A673 (cell line): ENCODE results near the gene DENND6A. TPM values are rescaled to one million over a fixed set of nuclear protein-coding genes. Genes with fewer than 3 reads are reported as not detected.

Experiments
- Bru-seq: library from RNA; stranded (reverse); fragments of 400-500 nt; gene quantifications from one replicate; lab custom pipeline; 2021; lab: Mats Ljungman, UMichigan
- BruChase-seq, 2 experiments: library from RNA; stranded (reverse); fragments of 400-500 nt; gene quantifications; one replicate each; lab custom pipeline; 2021; lab: Mats Ljungman, UMichigan
- BruUV-seq: library from RNA; stranded (reverse); fragments of 400-500 nt; replicated peaks from 2 replicates; lab custom pipeline; 2021; lab: Mats Ljungman, UMichigan
- CTCF ChIA-PET: fragments of 300-600 bp; sonication (Branson Sonifier 250); formaldehyde crosslinking; loops from one replicate; lab custom pipeline; 2022; ENCODE audit warnings: antibody characterized with exemption; lab: Charles Lee
- POLR2A ChIA-PET: fragments of 300-600 bp; sonication (Branson Sonifier 250); formaldehyde crosslinking; loops from one replicate; lab custom pipeline; 2022; ENCODE audit warnings: antibody characterized with exemption; ENCODE audit not compliant: low non-redundant PET; lab: Charles Lee
- DNase-seq: peaks from one replicate; pipeline ENCODE4 v3.0.0-alpha.2; 2015; ENCODE audit warnings: low spot score
- H3K27ac ChIP-seq: fragments of 200-600 bp; sonication (generic); 2 replicates; pipeline ENCODE4 v1.5.1; 2016; ENCODE audit warnings: mixed run types, low read depth, mild to moderate bottlenecking, mixed read lengths, antibody characterized with exemption, low read length; ENCODE audit not compliant: poor library complexity, severe bottlenecking
- H3K27me3 ChIP-seq: fragments of 200-600 bp; sonication (generic); replicated peaks from 2 replicates; pipeline ENCODE4 v1.6.1; 2017; ENCODE audit warnings: mixed run types, low read depth, mild to moderate bottlenecking, mixed read lengths, antibody characterized with exemption, low read length; ENCODE audit not compliant: insufficient read depth, poor library complexity
- H3K36me3 ChIP-seq: fragments of 200-600 bp; sonication (generic); 2 replicates; pipeline ENCODE4 v1.6.1; 2016; ENCODE audit warnings: mixed run types, mild to moderate bottlenecking, mixed read lengths, antibody characterized with exemption, low read length; ENCODE audit not compliant: insufficient read depth, poor library complexity, severe bottlenecking
- H3K4me1 ChIP-seq: fragments of 200-600 bp; sonication (generic); 2 replicates; pipeline ENCODE4 v1.6.1; 2017; ENCODE audit warnings: mixed run types, mild to moderate bottlenecking, mixed read lengths, antibody characterized with exemption, low read length; ENCODE audit not compliant: insufficient read depth, poor library complexity, severe bottlenecking
- H3K4me3 ChIP-seq: fragments of 200-600 bp; sonication (generic); 2 replicates; pipeline ENCODE4 v1.5.1; 2016; ENCODE audit warnings: low read depth, mixed run types, mild to moderate bottlenecking, mixed read lengths, low read length; ENCODE audit not compliant: poor library complexity, severe bottlenecking
- H3K9me3 ChIP-seq: fragments of 200-600 bp; sonication (generic); 2 replicates; pipeline ENCODE4 v1.6.1; 2016; ENCODE audit warnings: mixed run types, low read depth, mild to moderate bottlenecking, mixed read lengths, antibody characterized with exemption, low read length; ENCODE audit not compliant: poor library complexity, severe bottlenecking
- EZH2 ChIP-seq: fragments of 200-600 bp; sonication (generic); IDR thresholded peaks from 2 replicates; pipeline ENCODE4 v1.6.1; 2017; ENCODE audit warnings: borderline replicate concordance, low read depth, mild to moderate bottlenecking, mixed read lengths, antibody characterized with exemption, low read length; ENCODE audit not compliant: poor library complexity, severe bottlenecking
- intact Hi-C: fragments of 100-400 bp; cut with micrococcal nuclease; formaldehyde crosslinking; loops from one replicate; pipeline ENCODE4 v1.10.0; 2022; ENCODE audit not compliant: unreplicated experiment
- long read RNA-seq: library from polyadenylated mRNA; stranded (forward); transcript quantifications from one replicate; pipeline ENCODE4 v2.0.0, GENCODE V29; 2022
- total RNA-seq: library from RNA; stranded (reverse); gene quantifications from 2 replicates; pipeline ENCODE4 v1.2.3, GENCODE V29; 2021
- TF ChIP-seq, protein P1 (sequence below): fragments of 300-800, 200-600 bp; sonication (generic); conservative IDR thresholded peaks from 2 replicates; pipeline ENCODE4 v1.5.1; 2017; ENCODE audit warnings: low read depth, mild to moderate bottlenecking, antibody characterized with exemption, low read length, moderate library complexity, mixed read lengths

DENND6A gene, protein sequence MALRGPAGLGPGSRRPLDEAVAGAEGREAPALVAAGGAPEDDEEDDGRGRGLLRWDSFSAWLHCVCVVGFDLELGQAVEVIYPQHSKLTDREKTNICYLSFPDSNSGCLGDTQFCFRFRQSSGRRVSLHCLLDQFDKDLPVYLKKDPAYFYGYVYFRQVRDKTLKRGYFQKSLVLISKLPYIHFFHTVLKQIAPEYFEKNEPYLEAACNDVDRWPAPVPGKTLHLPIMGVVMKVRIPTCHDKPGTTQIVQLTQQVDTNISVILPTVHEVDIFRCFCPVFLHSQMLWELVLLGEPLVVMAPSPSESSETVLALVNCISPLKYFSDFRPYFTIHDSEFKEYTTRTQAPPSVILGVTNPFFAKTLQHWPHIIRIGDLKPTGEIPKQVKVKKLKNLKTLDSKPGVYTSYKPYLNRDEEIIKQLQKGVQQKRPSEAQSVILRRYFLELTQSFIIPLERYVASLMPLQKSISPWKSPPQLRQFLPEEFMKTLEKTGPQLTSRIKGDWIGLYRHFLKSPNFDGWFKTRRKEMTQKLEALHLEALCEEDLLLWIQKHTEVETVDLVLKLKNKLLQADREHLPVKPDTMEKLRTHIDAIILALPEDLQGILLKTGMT
- total RNA-seq (22.1 and 22.5 TPM in 2 replicates), Bru-seq, nascent RNA (percentile 78 among the genes with signal in this experiment), BruChase-seq, experiment 1, labeled RNA remaining after a 2-hour chase (percentile 79 among the genes with signal in this experiment), BruChase-seq, experiment 2, labeled RNA remaining after a 6-hour chase (percentile 77 among the genes with signal in this experiment)
- long read RNA-seq, partial matches to known transcripts = 2 of 14 reads
- long read RNA-seq, other reads (novel, unspliced or antisense) = 11 of 14 reads

DNA sequence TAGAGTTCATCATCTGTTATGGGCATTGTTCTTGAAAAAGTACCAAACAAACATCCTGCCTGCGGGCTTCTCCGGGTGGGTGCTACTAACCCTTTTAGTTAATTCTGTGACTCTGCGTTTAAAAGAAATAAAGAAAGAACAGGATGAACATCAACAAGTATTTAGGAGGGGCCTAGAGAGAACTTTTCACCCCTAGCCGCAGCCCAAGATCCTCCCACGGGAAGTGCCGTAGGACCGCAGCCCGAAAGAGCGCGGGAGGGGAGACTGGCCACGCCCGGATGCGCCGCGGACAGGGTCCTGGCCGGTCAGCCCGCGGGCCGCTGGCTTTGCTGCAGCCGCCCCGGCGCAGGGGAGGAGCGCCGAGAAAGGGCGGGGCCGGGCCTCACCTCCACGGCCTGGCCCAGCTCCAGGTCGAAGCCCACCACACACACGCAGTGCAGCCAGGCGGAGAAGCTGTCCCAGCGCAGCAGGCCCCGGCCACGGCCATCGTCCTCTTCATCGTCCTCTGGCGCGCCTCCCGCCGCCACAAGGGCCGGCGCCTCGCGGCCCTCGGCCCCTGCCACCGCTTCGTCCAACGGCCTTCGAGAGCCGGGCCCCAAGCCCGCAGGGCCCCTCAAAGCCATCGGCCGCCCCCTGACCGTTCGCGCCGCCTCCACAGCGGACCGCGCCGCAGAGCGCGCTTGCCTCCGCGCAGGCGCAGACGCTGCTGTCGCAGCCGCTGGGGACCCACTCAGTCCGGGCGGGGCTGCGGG lies at the start of gene DENND6A:
Gene DENND6A (minus strand): TSS at position 682 of the 752 bp plus-strand sequence. CDS start 59 bp downstream, at position 623.
- POLR2A ChIA-PET = interaction anchor here (0.6 kb wide), 1 partner anchor 70 kb away, joined by 7 read pairs; no protein-coding TSS in a partner anchor

DNA sequence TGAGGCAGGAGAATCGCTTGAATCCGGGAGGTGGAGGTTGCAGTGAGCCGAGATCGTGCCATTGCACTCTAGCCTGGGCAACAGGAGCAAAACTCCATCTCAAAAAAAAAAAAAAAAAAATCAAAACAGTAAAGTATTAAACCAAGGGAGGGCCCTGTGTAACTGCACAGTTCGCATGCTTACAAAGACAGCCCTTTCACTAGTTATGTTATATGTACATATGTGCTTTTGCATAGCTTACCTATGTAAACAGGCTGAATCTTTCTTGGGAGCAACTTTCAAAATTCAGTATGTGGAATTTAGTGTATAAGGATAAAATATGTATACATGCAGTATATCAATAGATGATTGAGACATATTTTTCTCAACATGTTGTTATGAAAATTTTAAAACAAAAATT lies 47.1 kb upstream of the DENND6A start:
- no peak overlapping the region for H3K27ac ChIP-seq
- H3K4me3 ChIP-seq = no peak overlapping the region
- no peak for TF ChIP-seq EZH2
- TF ChIP-seq, protein P1, sequence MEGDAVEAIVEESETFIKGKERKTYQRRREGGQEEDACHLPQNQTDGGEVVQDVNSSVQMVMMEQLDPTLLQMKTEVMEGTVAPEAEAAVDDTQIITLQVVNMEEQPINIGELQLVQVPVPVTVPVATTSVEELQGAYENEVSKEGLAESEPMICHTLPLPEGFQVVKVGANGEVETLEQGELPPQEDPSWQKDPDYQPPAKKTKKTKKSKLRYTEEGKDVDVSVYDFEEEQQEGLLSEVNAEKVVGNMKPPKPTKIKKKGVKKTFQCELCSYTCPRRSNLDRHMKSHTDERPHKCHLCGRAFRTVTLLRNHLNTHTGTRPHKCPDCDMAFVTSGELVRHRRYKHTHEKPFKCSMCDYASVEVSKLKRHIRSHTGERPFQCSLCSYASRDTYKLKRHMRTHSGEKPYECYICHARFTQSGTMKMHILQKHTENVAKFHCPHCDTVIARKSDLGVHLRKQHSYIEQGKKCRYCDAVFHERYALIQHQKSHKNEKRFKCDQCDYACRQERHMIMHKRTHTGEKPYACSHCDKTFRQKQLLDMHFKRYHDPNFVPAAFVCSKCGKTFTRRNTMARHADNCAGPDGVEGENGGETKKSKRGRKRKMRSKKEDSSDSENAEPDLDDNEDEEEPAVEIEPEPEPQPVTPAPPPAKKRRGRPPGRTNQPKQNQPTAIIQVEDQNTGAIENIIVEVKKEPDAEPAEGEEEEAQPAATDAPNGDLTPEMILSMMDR = no peak
- BruUV-seq = no TSS peak
- intact Hi-C loops = no loop called here
- no peaks in the 10 kb centered on the region for H3K9me3 ChIP-seq
- ChIA-PET POLR2A (no interaction called here), CTCF (no interaction called here)
- DNase-seq = no peak
- H3K36me3 ChIP-seq = no peaks in the 10 kb centered on the region
- H3K27me3 ChIP-seq = no peaks in the 10 kb centered on the region
- H3K4me1 ChIP-seq = no peaks in the 10 kb centered on the region

More for the DNA sequence above, at the start of gene DENND6A:
- Histone ChIP-seq H3K4me1 (no peaks in the 10 kb centered on the region), H3K27me3 (no peaks in the 10 kb centered on the region), H3K36me3 (no peaks in the 10 kb centered on the region), H3K4me3 (peak within 1 kb of the TSS; percentile 75), H3K9me3 (no peaks in the 10 kb centered on the region), H3K27ac (peak within 1 kb of the TSS; percentile 83)
- no peak for TF ChIP-seq EZH2
- TF ChIP-seq, protein P1 = no peak
- BruUV-seq = no TSS peak
- CTCF ChIA-PET = no interaction called here
- DNase-seq = peak; percentile 92
- intact Hi-C loops = no loop called here

DNA sequence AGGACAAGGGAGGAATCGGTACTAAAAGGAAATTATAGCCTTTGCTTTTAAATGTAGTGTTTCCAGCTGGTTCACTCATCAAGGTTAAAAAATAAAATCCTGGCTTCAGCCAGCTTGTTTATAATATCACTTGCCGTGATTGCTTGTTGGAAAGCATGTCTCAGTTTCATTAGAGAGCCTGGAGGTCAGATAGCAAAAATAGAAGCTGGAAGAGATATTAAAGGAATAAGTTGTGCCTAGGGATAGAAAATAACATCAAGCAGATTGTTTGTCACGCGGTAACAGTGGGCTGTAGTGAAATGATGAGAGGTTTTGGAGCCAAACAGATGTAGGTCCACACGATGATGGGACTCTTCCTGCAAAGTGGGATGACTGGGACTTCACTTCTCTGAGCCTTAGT lies 45.5 kb upstream of the DENND6A start:
- POLR2A ChIA-PET = no interaction called here
- no peaks in the 10 kb centered on the region for H3K9me3 ChIP-seq
- intact Hi-C loops = no loop called here
- H3K27me3 ChIP-seq = no peaks in the 10 kb centered on the region
- no peaks in the 10 kb centered on the region for H3K36me3 ChIP-seq
- no TSS peak for BruUV-seq
- H3K27ac ChIP-seq = no peak overlapping the region
- H3K4me3 ChIP-seq = no peak overlapping the region
- H3K4me1 ChIP-seq = no peaks in the 10 kb centered on the region
- CTCF ChIA-PET = no interaction called here
- no peak for TF ChIP-seq EZH2
- TF ChIP-seq, protein P1 = no peak
- no peak for DNase-seq
